Measurements from ENCODE around the gene NT5C1B. TPM values are rescaled to one million over a fixed set of nuclear protein-coding genes. Genes with fewer than 3 reads are reported as not detected.

Gene NT5C1B
- total and polyA plus RNA-seq, 3 donors from 2014 or later: 18.0 to 74.9 (median 59.4) TPM

GRCh38 chr2:18552351-18553077 lies 36.9 kb downstream of the NT5C1B start:
- no peak for DNase-seq
- 66 to 78% methylated on average over 3 of the region's 3 CpGs for WGBS, 2 donors
- Histone ChIP-seq H3K4me1 (peaks cover 1% of the 10 kb centered on the region), H3K9me3 (no peaks in the 10 kb centered on the region), H3K4me3 (no peak overlapping the region), H3K27ac (no peak overlapping the region), H3K36me3 (ENCODE audit: low read depth, missing control alignments) (no peaks in the 10 kb centered on the region), H3K27me3 (no peaks in the 10 kb centered on the region)
- intact Hi-C loops (cut with DNase I; ENCODE audit: low total_unique reads): no loop called here
- TF ChIP-seq POLR2A (IDR thresholded peaks at IDR 0.05): no peak
- TF ChIP-seq, protein P1, sequence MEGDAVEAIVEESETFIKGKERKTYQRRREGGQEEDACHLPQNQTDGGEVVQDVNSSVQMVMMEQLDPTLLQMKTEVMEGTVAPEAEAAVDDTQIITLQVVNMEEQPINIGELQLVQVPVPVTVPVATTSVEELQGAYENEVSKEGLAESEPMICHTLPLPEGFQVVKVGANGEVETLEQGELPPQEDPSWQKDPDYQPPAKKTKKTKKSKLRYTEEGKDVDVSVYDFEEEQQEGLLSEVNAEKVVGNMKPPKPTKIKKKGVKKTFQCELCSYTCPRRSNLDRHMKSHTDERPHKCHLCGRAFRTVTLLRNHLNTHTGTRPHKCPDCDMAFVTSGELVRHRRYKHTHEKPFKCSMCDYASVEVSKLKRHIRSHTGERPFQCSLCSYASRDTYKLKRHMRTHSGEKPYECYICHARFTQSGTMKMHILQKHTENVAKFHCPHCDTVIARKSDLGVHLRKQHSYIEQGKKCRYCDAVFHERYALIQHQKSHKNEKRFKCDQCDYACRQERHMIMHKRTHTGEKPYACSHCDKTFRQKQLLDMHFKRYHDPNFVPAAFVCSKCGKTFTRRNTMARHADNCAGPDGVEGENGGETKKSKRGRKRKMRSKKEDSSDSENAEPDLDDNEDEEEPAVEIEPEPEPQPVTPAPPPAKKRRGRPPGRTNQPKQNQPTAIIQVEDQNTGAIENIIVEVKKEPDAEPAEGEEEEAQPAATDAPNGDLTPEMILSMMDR (IDR thresholded peaks at IDR 0.05): no peak

DNA sequence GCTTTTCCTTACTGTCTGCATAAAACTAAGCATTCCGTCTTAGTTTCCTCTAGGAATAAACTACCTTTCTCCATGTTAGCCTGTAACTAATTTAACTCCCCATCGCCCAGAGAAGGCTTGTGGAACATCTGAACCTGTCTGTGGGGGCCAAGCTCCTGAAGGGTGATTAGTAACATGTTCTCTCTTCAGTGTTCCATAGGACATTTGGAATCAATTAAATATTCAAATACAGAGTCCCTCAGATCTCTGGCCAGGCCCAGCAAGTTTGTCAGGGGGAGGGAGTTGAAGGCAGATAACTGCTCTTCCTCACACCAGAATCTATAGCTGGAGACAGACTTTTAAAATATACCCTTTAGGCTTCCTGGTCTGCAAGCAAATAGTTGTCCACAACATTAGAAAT lies 37.7 kb downstream of the NT5C1B start:
- DNase-seq: no peak
- H3K9me3 ChIP-seq: no peaks in the 10 kb centered on the region
- H3K27ac ChIP-seq: no peak overlapping the region
- H3K36me3 ChIP-seq (ENCODE audit: low read depth, missing control alignments): no peaks in the 10 kb centered on the region
- 69 to 88% methylated on average over 2 of the region's 2 CpGs for WGBS, 2 donors
- H3K27me3 ChIP-seq: no peaks in the 10 kb centered on the region
- intact Hi-C loops (cut with DNase I; ENCODE audit: low total_unique reads): no loop called here
- H3K4me3 ChIP-seq: no peak overlapping the region
- H3K4me1 ChIP-seq: no peaks in the 10 kb centered on the region
- TF ChIP-seq, protein P1 (IDR thresholded peaks at IDR 0.05): no peak
- TF ChIP-seq POLR2A (IDR thresholded peaks at IDR 0.05): no peak

DNA sequence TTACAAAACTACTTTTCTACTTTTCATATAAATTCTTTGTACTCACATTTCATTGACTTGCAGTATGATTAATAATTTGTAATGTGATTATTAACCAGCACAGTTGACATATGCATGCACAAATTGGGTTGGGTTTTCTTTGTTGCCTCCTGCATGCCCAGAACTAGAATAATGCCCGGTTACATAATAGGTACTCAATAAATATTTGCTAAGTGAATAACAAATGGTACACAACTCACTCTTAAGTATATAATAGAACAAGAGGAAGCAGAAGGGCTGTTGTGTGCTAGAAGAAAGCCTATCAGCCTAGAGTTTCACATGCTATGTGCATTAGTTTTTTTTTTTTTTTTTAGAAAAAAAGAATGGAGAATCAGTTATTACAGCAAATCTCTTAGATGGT lies 38.2 kb downstream of the NT5C1B start:
- Histone ChIP-seq H3K27ac (no peak overlapping the region), H3K36me3 (ENCODE audit: low read depth, missing control alignments) (no peaks in the 10 kb centered on the region), H3K27me3 (no peaks in the 10 kb centered on the region), H3K9me3 (no peaks in the 10 kb centered on the region), H3K4me1 (no peaks in the 10 kb centered on the region), H3K4me3 (no peak overlapping the region)
- DNase-seq: no peak
- intact Hi-C loops (cut with DNase I; ENCODE audit: low total_unique reads): no loop called here
- TF ChIP-seq, protein P1 (IDR thresholded peaks at IDR 0.05): no peak
- TF ChIP-seq POLR2A (IDR thresholded peaks at IDR 0.05): no peak
- 92 to 96% methylated on average over 1 of the region's 1 CpG for WGBS, 2 donors

GRCh38 chr2:18550433-18550832 lies 38.9 kb downstream of the NT5C1B start:
- no peaks in the 10 kb centered on the region for H3K36me3 ChIP-seq (ENCODE audit: low read depth, missing control alignments)
- WGBS, 2 donors: 82 to 85% methylated on average over 2 of the region's 2 CpGs
- TF ChIP-seq, protein P1 (IDR thresholded peaks at IDR 0.05): no peak
- TF ChIP-seq POLR2A (IDR thresholded peaks at IDR 0.05): no peak
- H3K27me3 ChIP-seq: no peaks in the 10 kb centered on the region
- no peaks in the 10 kb centered on the region for H3K9me3 ChIP-seq
- no peak overlapping the region for H3K27ac ChIP-seq
- intact Hi-C loops (cut with DNase I; ENCODE audit: low total_unique reads): no loop called here
- no peaks in the 10 kb centered on the region for H3K4me1 ChIP-seq
- DNase-seq: no peak
- H3K4me3 ChIP-seq: no peak overlapping the region

DNA sequence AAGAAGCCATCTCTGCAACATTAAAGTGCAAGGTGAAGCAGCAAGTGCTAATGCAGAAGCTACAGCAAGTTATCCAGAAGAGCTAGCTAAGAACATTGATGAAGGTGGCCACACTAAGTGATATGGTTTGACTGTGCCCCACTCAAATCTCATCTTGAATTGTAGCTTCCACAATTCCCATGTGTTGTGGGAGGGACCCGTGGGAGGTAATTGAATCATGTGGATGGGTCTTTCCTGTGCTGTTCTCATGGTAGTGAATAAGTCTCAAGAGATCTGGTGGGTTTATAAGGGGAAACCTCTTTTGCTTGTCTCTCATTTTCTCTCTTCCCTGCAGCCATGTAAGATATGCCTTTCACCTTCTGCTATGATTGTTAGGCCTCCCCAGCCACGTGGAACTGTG lies 40.3 kb downstream of the NT5C1B start:
- Histone ChIP-seq H3K27ac (no peak overlapping the region), H3K27me3 (no peaks in the 10 kb centered on the region), H3K4me3 (no peak overlapping the region), H3K36me3 (ENCODE audit: low read depth, missing control alignments) (no peaks in the 10 kb centered on the region), H3K9me3 (no peaks in the 10 kb centered on the region), H3K4me1 (no peaks in the 10 kb centered on the region)
- no peak for DNase-seq
- WGBS, 2 donors: 87 to 92% methylated on average over 2 of the region's 2 CpGs
- TF ChIP-seq POLR2A (IDR thresholded peaks at IDR 0.05): no peak
- TF ChIP-seq, protein P1 (IDR thresholded peaks at IDR 0.05): no peak
- intact Hi-C loops (cut with DNase I; ENCODE audit: low total_unique reads): no loop called here

Data from testis (tissue), 3 donors.